AG20443 (cell line): ENCODE measurements around the gene MICB.
A peak's percentile ranks its signal among the peaks of the same experiment; 100 is the strongest.
"Not testable (repeated sequence)": the region's sequence is repeated elsewhere in the genome, so short reads cannot be mapped to it uniquely, and the experiment has no call there.

ENCODE experiments used
- DNase-seq: peaks from one replicate; pipeline ENCODE4 v3.0.0; 2012; ENCODE audit warnings: low spot score, mixed read lengths

The MICB gene

GRCh38 chr6:31541059-31541657 lies 43.2 kb downstream of the MICB start:
- DNase-seq: peak; percentile 55

DNA sequence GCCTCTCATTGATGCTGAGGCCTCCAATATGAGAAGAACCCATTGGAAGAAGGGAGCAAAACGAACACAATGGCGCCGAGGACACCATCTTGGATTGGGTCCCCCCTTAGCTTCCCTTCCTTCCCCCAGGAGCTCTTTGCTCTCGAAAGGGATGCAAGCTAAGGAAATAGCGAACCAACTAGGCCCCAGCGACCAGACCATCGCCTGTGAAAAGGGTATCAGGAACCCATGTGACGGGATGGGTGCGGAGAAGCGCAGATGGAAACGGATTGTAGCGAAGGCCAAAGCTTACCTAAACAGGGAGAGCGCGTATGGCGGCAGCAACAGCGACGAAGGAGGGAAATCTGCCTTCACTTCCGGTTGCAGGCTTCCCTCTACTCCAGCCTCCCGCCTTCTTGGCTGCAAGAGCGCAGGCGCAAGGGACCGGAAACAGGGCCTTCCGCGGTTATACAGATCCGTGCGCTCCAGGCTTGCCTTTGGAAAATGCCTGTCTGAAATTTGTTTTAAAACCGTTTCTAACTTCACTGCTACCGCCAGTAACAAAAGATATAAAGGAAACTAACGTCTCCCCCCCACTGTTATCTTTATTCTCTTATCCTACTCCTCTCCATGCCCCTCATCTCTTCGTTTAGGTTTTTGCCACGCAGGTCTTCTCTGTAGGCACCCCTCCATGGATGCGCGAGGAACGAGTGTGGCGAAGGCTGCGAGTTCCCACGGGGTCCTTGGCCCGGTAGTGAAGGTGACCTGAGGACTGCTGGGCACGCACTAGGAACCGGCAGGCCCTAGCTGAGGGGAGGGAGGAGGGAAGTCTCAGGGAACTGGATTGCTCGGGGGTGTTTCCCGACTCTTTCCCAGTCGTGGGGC lies 43.9 kb downstream of the MICB start, which contains the start of gene DDX39B:
TSS of gene DDX39B (minus strand) at position 346 of the 864 bp plus-strand sequence. CDS start 1,471 bp downstream, outside the sequence.
- DNase-seq: peak; percentile 97

DNA sequence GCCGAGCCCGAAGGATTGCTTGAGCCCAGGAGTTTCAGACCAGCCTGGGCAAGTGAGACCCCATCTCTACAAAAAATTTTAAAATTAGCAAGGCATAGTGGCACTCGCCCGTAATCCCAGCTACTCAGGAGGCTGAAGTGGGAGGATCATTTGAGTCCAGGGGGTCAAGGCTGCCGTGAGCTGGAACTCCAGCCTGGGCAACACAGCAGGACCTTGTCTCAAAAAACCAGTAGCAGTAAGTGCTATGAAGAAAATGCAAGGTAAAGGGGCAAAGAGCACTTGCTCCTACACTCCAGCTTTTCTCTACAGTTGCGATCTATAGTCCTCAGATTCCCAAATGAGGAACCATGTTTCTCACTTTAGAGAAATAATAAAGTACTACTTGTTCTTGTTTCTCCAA lies 45.7 kb downstream of the MICB start:
- DNase-seq: no peak

DNA sequence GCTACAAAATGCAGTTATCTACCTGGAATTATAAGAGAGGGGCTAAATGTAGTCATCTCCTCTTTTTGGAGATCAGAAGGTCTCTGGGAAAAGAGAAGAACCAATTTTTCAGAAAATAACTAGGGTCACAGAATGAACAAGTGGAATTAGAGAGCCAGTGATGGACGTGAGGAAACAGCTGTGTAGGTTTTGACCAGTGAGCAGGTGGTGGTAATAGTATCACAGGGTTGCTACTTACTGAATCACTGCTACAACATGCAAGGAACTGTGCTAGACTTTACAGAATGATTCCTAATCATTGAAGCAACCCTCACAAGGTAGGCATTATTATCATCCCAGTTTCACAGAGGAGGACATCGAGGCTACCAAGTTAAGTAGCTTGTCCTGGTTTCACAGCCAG lies 46.7 kb downstream of the MICB start:
- no peak for DNase-seq

GRCh38 chr6:31545291-31545690 lies 47.3 kb downstream of the MICB start:
- no peak for DNase-seq

DNA sequence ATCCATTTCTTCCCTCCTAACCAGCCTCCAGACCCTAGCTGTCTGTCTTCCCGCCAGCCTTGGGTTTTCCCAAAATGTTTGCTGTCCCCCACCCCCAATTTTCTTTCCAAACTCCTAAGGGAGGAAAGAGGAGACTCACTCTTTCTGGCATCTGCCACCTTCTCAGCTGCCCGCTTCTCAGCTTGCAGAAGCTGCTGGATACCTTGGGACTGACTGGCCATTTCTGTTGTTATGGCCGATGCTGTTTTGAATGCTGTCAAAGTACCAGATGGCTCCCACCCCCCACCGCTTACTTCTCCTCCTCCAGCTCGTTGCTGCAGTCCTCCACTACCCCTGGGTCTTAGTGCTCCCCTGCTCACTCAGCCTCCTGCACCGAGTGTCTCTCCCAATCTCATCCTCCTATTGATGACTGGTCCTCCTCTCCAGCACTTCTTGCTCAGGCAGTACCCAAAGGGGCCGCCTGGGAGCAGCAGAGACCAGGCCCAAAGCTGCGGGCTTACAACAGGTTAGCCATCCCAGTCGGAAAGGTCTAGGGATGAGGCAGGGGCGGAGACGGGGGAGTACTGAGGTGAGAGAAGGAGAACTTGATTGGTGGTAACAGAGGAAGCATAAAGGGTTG lies 48.5 kb downstream of the MICB start, which contains the start of gene ATP6V1G2:
TSS of gene ATP6V1G2 (minus strand) at position 270 of the 619 bp plus-strand sequence. CDS start at position 221, 49 bp downstream.
- peak; percentile 80 for DNase-seq

DNA sequence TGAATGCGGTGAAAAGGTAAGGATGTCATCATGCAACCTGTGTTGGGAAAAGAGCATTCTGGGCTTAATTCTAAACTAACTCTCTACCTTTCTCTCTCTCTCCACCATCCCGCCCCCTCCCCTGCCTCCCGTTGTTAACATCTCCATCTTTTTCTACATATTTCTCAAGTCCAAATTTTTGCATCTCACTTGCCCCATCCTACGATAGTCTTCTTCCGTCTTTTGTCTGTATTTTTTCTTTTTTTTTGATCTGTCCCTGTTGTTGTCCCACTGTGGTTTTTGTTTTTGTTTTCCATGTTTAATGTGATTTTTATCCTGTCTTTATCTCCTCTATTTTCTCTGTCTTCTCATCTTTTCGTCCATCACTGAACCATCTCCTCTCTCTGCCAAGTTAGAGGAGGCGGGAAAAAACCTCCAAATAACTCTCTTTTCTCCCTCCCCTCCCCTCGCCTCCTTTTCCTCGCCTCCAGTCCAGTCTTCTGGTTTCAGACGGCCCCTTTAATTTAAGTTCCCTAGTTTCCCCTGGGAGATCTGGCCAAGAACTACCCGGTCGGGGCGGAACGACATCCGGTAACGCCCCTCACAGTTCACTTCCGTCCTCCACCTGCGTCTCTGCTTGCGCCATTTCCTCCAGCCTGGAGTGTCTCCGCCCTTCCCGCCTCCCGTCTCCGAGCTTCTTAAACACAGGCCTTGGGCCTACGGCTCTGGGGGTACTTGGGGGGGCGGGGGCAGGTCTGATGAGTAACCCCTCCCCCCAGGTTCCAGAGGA lies 49.2 kb downstream of the MICB start, which contains the start of gene NFKBIL1:
TSS of gene NFKBIL1 (plus strand) at position 651 of the 769 bp plus-strand sequence. CDS start at position 738, 87 bp downstream.
- DNase-seq: peak; percentile 97

DNA sequence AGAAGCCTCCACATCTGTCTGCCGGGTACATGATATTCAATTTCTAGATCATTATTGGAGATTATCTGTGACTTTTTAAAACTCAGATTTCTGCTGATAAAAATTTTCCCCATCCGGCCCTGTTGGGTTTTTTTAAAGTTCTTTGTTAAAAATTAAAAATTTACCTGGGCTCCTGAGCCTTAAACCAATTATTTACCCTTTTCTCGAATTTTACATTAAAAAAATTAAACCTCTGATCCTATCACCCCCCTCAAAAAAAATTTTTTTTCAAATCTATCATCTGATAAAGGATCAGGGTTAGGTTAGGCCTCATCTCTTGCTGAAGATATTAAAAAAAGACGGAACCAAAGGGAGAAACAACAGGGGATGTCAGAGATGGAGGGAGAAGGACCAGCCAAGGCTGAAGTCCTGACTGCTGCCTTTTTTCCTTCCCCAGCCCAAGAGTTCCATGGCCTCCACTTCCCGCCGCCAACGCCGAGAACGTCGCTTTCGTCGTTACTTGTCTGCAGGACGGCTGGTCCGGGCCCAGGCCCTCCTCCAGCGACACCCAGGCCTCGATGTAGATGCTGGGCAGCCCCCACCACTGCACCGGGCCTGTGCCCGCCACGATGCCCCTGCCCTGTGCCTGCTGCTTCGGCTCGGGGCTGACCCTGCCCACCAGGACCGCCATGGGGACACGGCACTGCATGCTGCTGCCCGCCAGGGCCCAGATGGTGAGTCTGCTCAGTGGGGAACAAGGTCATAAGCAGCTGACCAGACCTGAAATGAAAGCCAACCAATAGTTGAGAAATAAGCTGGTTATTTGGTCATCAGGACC lies 50.0 kb downstream of the MICB start:
- DNase-seq: no peak

GRCh38 chr6:31548544-31548873 lies 50.6 kb downstream of the MICB start:
- no peak for DNase-seq

DNA sequence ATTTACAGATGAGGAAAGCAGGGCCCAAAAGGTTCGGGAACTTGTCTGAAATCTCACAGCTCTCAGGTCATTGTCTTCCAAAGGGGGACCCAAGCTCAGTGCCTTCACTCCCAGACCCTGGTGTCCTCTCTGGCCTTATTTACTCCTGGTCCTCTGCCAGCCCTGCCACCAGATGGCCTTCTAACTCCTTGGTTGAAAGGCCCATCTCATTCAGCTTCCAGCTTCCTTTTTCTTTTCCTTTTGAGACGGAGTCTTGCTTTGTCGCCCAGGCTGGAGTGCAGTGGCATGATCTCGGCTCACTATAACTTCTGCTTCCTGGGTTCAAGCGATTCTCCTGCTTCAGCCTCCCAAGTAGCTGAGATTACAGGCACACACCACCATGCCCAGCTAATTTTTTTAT lies 53.4 kb downstream of the MICB start:
- DNase-seq: not testable (repeated sequence)

DNA sequence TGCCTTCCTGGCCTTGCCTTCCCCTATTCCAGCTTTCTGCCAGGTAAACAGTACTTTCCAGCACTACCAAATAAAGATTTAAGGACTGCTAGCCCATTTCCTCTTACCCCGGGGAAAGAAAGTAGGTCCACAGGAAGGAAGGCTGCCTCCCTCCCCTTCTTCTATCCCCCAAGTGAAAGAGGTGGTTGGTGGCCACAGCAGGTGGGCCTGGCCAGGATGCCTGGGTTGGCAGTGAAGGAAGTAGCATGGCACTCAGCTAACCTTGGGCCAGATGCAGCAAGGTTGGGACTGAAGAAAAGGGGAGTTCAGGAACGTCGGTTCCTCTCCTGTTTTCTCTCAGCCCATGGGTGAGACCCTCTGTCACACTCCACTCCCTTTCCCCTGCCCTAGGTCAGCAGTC lies 58.4 kb downstream of the MICB start:
- no peak for DNase-seq

GRCh38 chr6:31557443-31558317 lies 59.7 kb downstream of the MICB start:
- DNase-seq: no peak

- DNase-seq: no peak
Measured at GRCh38 chr6:31558318-31558625, 60.3 kb downstream of the MICB start.

DNA sequence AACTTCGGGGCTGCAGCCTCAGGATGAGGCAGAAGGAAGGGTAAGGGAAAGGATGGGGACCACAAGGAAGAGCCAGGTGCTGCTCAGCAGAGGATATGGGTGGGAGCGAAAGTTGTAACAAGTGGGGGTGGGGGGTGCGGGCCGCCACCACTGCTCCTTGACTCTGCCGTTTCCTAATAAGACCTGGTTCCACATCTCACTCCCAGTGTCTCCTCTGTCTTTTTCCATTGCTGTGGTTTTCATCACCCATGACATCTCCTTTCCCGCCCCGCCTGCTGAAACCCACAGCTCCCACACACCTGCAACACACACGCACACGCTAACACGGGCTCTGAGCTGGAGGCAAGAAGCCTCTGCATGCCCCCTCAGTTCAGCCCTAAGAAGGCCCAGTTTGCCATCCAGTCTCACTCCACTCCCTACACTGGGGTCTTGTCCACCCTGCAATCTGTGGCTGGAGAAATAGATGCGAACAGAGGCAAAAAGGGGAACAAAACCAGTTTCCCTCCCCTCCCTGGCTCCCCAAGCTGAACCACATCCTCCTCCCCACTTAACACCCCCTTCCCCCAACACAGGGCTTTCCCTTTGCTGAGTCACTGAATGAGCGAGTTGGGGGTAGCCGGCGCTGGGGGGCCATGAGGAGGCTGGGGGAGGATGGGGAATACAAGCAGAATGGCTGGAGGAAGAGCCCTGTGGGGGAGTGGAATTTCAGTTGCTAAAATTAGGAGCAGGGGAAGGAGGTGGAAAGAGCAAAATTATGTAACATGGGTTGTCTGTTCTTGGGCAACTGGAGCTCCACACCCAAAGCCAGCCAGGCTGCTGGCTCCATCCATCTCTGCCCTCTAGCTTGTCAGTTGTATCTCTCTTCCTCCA lies 60.9 kb downstream of the MICB start:
- peak; percentile 51 for DNase-seq

DNA sequence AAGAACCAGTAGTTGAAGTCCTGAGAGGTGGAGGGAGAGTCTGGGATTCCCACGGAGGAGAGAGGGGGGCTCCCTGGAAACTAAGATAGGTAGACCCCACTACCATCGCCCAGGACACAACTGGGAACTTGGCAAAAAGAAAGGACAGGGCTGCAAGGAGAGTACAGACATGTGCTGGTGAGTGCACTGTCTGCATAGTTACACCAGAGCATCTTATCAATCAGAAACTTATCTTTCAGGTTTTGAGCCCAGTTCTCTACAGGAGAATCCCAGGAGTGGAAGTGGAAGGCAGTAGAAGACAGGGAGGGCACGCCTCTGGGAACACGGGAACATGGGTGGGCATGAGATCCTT lies 61.6 kb downstream of the MICB start:
- no peak for DNase-seq

DNA sequence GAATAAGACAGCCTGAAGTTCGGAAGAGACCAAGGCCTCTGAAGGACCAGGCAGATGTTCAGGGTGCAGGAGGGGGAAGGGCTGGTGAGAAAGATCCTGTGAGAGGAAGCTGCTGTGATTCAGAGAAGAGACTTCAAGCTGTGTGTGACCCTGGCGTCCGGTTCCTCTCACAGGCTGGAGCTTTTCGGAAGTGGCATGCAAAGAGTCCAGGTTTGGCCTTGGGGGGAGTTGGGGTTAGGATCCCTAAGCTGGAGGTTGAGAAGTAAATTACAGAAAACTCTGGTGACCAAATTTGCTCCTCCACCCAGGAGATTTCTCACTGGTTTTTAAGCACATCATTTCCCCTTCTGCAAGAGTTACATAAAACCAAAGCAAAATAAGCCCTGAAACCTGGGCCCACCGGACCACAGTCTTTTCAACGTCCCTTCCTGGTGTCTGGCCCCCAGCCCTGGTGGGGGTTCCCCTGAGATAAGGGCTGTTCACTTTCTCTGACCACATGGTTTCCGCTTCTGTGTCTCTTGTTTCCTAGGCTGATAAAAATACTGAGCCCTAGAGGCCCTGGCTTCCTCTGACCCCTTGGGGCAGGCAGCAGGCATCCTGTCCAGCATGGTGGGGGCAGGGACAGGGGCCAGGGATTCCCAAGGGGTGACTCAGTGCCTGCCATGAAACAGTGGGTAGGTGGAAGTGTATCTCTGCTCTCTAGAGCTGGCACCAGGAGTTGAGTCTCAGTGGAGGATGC lies 62.2 kb downstream of the MICB start:
- DNase-seq: peak; percentile 56

GRCh38 chr6:31560697-31561058 lies 62.7 kb downstream of the MICB start:
- DNase-seq: no peak
